Right lobe of liver (tissue), 6 donors: ENCODE measurements around the gene RWDD3. TPM values are rescaled to one million over a fixed set of nuclear protein-coding genes. Genes with fewer than 3 reads are reported as not detected.

Source experiments
- ATAC-seq, 4 donors: fragments of 200-7000 bp; cut with Tn5 transposase; one replicate each; pipeline ENCODE4 v1.9.1; 2020; ENCODE audit warnings: mild to moderate bottlenecking in 4 of 4, moderate library complexity in 4 of 4
- DNase-seq, 3 donors: peaks; one replicate each; pipeline ENCODE4 v3.0.0-alpha.2; 2020
- H3K27ac ChIP-seq, 3 donors: fragments of 200-600 bp; one replicate each; pipeline ENCODE4 v1.8.0; 2022
- H3K27me3 ChIP-seq, 2 donors: fragments of 200-600 bp; one replicate each; pipeline ENCODE4 v1.8.0; 2022
- H3K36me3 ChIP-seq, 4 donors: fragments of 200-600 bp; sonication (generic) in 1 of 4; one replicate each; pipeline versions ENCODE4 v1.5.1 to v1.8.0; 2017 to 2022; ENCODE audit warnings: control low read depth in 1 of 4
- H3K4me1 ChIP-seq, 4 donors: fragments of 200-600 bp; sonication (generic) in 1 of 4; one replicate each; pipeline versions ENCODE4 v1.5.1 to v1.8.0; 2017 to 2022; ENCODE audit warnings: control low read depth in 1 of 4
- H3K4me3 ChIP-seq, 3 donors: fragments of 200-600 bp; one replicate each; pipeline ENCODE4 v1.8.0; 2022
- H3K9me3 ChIP-seq, 4 donors: fragments of 200-600 bp; sonication (generic) in 1 of 4; one replicate each; pipeline versions ENCODE4 v1.5.1 to v1.8.0; 2017 to 2022; ENCODE audit warnings: control low read depth in 1 of 4
- CTCF ChIP-seq, 4 donors: fragments of 200-600 bp in 3 of 4; fragments of 450-650 bp in 1 of 4; IDR thresholded peaks; one replicate each; pipeline versions ENCODE4 v1.5.1 to v1.8.0; 2016 to 2022; ENCODE audit warnings: antibody characterized with exemption in 4 of 4, mild to moderate bottlenecking in 2 of 4
- POLR2A ChIP-seq: fragments of 450-650 bp; IDR thresholded peaks from one replicate; pipeline ENCODE4 v1.6.1; 2017; ENCODE audit warnings: antibody characterized with exemption, mild to moderate bottlenecking
- WGBS: methylation state at CpG from one replicate; pipeline ENCODE4 v1.1.6; 2018; ENCODE audit warnings: low coverage, low lambda C conversion rate; ENCODE audit not compliant: insufficient coverage; ENCODE audit errors: missing lambda C conversion rate; 5-methylcytosine and 5-hydroxymethylcytosine counted together
- intact Hi-C, 2 donors: fragments of 100-400 bp; cut with DNase I; formaldehyde crosslinking; loops; one replicate each; pipeline versions ENCODE4 v1.11.2 to v1.14.1; 2022
- total RNA-seq, 6 experiments: library from RNA; depleted of rRNA in 2 of 6; stranded (reverse); fragments of >200 nt in 2 of 6; fragmentation: NEBNext Ultra II Directional in 3 of 6; extraction: Animal tissue kit (Norgen Biotek cat#: 25700) in 3 of 6; gene quantifications; one replicate each; pipeline versions ENCODE4 v1.1.0 to v1.2.4, GENCODE V29; 2016 to 2023
- donor health status: DM: no; HTN: yes; CAD: no.
- donor health status: DM: no; HTN: no; CAD: no.
- donor health status: DM: no; HTN: no; CAD: no.
- donor health status: DM: no; HTN: yes; CAD: no.
- donor health status: DM: no; HTN: yes; CAD: no.

Gene RWDD3
- total RNA-seq, 6 experiments from 2014 or later: 3.3 to 13.2 (median 8.0) TPM

- Histone ChIP-seq H3K9me3 (no peaks in the 10 kb centered on the region), H3K36me3 (no peaks in the 10 kb centered on the region), H3K4me3 (no peak overlapping the region), H3K27ac (no peak overlapping the region), H3K4me1 (no peaks in the 10 kb centered on the region), H3K27me3 (no peaks in the 10 kb centered on the region)
- DNase-seq: no peak
- no peak for TF ChIP-seq CTCF (IDR thresholded peaks at IDR 0.05)
- TF ChIP-seq POLR2A: no peak
- intact Hi-C loops: no loop called here
- ATAC-seq: peak in 1 of 4 donors; percentile 11
- 86% methylated on average over 6 of the region's 6 CpGs for WGBS
Observed at GRCh38 chr1:95207223-95207935, 26.6 kb upstream of the RWDD3 start.

GRCh38 chr1:95208876-95209275 lies 25.1 kb upstream of the RWDD3 start:
- no peak for DNase-seq
- H3K9me3 ChIP-seq: no peaks in the 10 kb centered on the region
- H3K36me3 ChIP-seq: no peaks in the 10 kb centered on the region
- TF ChIP-seq POLR2A: no peak
- TF ChIP-seq CTCF (IDR thresholded peaks at IDR 0.05): no peak
- ATAC-seq: no peak
- H3K27me3 ChIP-seq: no peaks in the 10 kb centered on the region
- intact Hi-C loops: no loop called here
- H3K4me3 ChIP-seq: no peak overlapping the region
- no peaks in the 10 kb centered on the region for H3K4me1 ChIP-seq
- no peak overlapping the region for H3K27ac ChIP-seq
- WGBS: 49% methylated on average over 3 of the region's 3 CpGs

- intact Hi-C loops: no loop called here
Observed at GRCh38 chr1:95209291-95209690, 24.7 kb upstream of the RWDD3 start.

GRCh38 chr1:95216292-95216990 lies 17.6 kb upstream of the RWDD3 start:
- H3K4me3 ChIP-seq: no peak overlapping the region
- H3K4me1 ChIP-seq: no peaks in the 10 kb centered on the region
- no peaks in the 10 kb centered on the region for H3K9me3 ChIP-seq
- no peaks in the 10 kb centered on the region for H3K27me3 ChIP-seq
- no peaks in the 10 kb centered on the region for H3K36me3 ChIP-seq
- H3K27ac ChIP-seq: no peak overlapping the region
- intact Hi-C loops: no loop called here
- TF ChIP-seq POLR2A (no peak), CTCF (IDR thresholded peaks at IDR 0.05) (no peak)
- 100% methylated on average over 1 of the region's 14 CpGs for WGBS
- no peak for DNase-seq
- no peak for ATAC-seq

More at GRCh38 chr1:95209291-95209690, 24.7 kb upstream of the RWDD3 start:
- ATAC-seq (peak; percentile 31 to 46 (median 43)), DNase-seq (no peak)
- no peaks in the 10 kb centered on the region for H3K27me3 ChIP-seq
- H3K4me1 ChIP-seq: no peaks in the 10 kb centered on the region
- H3K4me3 ChIP-seq: no peak overlapping the region
- no peaks in the 10 kb centered on the region for H3K9me3 ChIP-seq
- no peak for TF ChIP-seq POLR2A
- TF ChIP-seq CTCF (IDR thresholded peaks at IDR 0.05): no peak
- no peaks in the 10 kb centered on the region for H3K36me3 ChIP-seq
- no peak overlapping the region for H3K27ac ChIP-seq
